ENCODE data around the gene SPNS3.

DNA sequence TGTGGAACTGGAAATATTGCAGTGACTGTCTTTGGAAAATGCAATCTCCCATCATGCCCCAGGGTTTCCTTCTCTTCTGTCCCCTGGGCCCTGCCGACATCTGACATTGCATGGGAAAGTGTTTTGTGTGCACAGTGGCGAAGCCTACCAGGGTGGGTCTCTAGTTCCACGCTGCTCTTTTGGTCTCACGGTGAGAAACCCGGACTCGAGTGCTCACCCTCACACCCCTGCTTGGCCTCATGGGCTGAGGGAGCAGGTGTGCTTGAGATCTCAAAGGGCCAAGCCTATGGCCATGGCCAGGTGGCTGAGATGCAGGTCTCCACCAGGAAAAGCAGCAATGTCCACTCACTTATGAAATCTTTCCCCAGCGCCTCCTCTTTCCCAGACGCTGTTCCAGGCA, 32.0 kb downstream of the SPNS3 start:
- TF ChIP-seq, protein P1, sequence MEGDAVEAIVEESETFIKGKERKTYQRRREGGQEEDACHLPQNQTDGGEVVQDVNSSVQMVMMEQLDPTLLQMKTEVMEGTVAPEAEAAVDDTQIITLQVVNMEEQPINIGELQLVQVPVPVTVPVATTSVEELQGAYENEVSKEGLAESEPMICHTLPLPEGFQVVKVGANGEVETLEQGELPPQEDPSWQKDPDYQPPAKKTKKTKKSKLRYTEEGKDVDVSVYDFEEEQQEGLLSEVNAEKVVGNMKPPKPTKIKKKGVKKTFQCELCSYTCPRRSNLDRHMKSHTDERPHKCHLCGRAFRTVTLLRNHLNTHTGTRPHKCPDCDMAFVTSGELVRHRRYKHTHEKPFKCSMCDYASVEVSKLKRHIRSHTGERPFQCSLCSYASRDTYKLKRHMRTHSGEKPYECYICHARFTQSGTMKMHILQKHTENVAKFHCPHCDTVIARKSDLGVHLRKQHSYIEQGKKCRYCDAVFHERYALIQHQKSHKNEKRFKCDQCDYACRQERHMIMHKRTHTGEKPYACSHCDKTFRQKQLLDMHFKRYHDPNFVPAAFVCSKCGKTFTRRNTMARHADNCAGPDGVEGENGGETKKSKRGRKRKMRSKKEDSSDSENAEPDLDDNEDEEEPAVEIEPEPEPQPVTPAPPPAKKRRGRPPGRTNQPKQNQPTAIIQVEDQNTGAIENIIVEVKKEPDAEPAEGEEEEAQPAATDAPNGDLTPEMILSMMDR (IDR thresholded peaks at IDR 0.05), result no peak
- no peak for TF ChIP-seq POLR2A (IDR thresholded peaks at IDR 0.05)

All from lower leg skin (tissue), 3 donors.